HepG2 (cell line): ENCODE data around the gene SVOPL. TPM values are rescaled to one million over a fixed set of nuclear protein-coding genes. Genes with fewer than 3 reads are reported as not detected.

Experiments used
- CSRNP1 ChIP-seq: sonication (generic); formaldehyde crosslinking; IDR thresholded peaks from 2 replicates; pipeline ENCODE4 v1.8.1; 2023; ENCODE audit warnings: mild to moderate bottlenecking, missing genetic modification reagents
- EEA1 ChIP-seq: sonication (generic); formaldehyde crosslinking; IDR thresholded peaks from 2 replicates; pipeline ENCODE4 v1.5.1; 2020; ENCODE audit warnings: mild to moderate bottlenecking, missing genetic modification reagents, borderline replicate concordance
- KDM1A ChIP-seq: IDR thresholded peaks from 2 replicates; pipeline ENCODE4 v1.6.1; 2016; ENCODE audit warnings: missing compliant biosample characterization
- NBN ChIP-seq: fragments of 450-650 bp; conservative IDR thresholded peaks from 2 replicates; pipeline ENCODE4 v1.6.1; 2017
- POLR2G ChIP-seq: fragments of 200-400 bp; formaldehyde crosslinking; IDR thresholded peaks from 2 replicates; pipeline ENCODE4 v1.6.1; 2018; ENCODE audit warnings: mild to moderate bottlenecking, low read depth, low read length, moderate library complexity
- YEATS2 ChIP-seq: sonication (generic); formaldehyde crosslinking; IDR thresholded peaks from 2 replicates; pipeline ENCODE4 v1.4.0; 2020; ENCODE audit warnings: missing genetic modification reagents, borderline replicate concordance
- ZZZ3 ChIP-seq: sonication (generic); formaldehyde crosslinking; IDR thresholded peaks from 2 replicates; pipeline ENCODE4 v1.4.0; 2020; ENCODE audit warnings: missing genetic modification reagents, mild to moderate bottlenecking, borderline replicate concordance
- polyA plus RNA-seq, 8 experiments: library from polyadenylated mRNA; depleted of rRNA in 3 of 8; stranded (reverse) in 7 of 8; unstranded in 1 of 8; fragments of >200 nt; fragmentation: Illumina TruSeq in 4 of 8; extraction: Trizol in 4 of 8; gene quantifications; 2 replicates each; pipeline versions ENCODE4 v1.2.1 to v1.2.3, GENCODE V29; 2011 to 2016; ENCODE audit warnings: low read depth in 4 of 8, missing spikeins in 1 of 8, mixed read lengths in 1 of 8; ENCODE audit not compliant: insufficient read depth in 1 of 8
- total RNA-seq, 5 experiments: library from RNA; depleted of rRNA; stranded (reverse); fragments of >200 nt; fragmentation: Illumina TruSeq; extraction: Trizol; gene quantifications; 2 replicates each; pipeline ENCODE4 v1.2.3, GENCODE V29; 2016; ENCODE audit warnings: low read depth in 1 of 5
- TF ChIP-seq, protein P1 (sequence below): sonication (generic); formaldehyde crosslinking; conservative IDR thresholded peaks from 2 replicates; pipeline ENCODE4 v1.4.0; 2020; ENCODE audit warnings: missing genetic modification reagents
- TF ChIP-seq, protein P2 (sequence below): sonication (generic); formaldehyde crosslinking; IDR thresholded peaks from 2 replicates; pipeline ENCODE4 v1.4.0; 2020; ENCODE audit warnings: missing genetic modification reagents, borderline replicate concordance

The SVOPL gene
- total and polyA plus RNA-seq, 2 of the 13 experiments (the other 11 are each of a cell fraction or from before 2014, with no cell fraction given) = not detected

- TF ChIP-seq, protein P1, sequence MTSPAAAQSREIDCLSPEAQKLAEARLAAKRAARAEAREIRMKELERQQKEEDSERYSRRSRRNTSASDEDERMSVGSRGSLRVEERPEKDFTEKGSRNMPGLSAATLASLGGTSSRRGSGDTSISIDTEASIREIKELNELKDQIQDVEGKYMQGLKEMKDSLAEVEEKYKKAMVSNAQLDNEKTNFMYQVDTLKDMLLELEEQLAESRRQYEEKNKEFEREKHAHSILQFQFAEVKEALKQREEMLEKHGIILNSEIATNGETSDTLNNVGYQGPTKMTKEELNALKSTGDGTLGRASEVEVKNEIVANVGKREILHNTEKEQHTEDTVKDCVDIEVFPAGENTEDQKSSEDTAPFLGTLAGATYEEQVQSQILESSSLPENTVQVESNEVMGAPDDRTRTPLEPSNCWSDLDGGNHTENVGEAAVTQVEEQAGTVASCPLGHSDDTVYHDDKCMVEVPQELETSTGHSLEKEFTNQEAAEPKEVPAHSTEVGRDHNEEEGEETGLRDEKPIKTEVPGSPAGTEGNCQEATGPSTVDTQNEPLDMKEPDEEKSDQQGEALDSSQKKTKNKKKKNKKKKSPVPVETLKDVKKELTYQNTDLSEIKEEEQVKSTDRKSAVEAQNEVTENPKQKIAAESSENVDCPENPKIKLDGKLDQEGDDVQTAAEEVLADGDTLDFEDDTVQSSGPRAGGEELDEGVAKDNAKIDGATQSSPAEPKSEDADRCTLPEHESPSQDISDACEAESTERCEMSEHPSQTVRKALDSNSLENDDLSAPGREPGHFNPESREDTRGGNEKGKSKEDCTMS = no peak
- TF ChIP-seq YEATS2 (CRISPR knock-in tag) (no peak), KDM1A (no peak), NBN (no peak), ZZZ3 (no peak), POLR2G (0 out of 2 replicates have a peak, but pooled peaks have one; percentile 37), CSRNP1 (CRISPR knock-in tag) (no peak), EEA1 (CRISPR knock-in tag) (no peak)
- TF ChIP-seq, protein P2, sequence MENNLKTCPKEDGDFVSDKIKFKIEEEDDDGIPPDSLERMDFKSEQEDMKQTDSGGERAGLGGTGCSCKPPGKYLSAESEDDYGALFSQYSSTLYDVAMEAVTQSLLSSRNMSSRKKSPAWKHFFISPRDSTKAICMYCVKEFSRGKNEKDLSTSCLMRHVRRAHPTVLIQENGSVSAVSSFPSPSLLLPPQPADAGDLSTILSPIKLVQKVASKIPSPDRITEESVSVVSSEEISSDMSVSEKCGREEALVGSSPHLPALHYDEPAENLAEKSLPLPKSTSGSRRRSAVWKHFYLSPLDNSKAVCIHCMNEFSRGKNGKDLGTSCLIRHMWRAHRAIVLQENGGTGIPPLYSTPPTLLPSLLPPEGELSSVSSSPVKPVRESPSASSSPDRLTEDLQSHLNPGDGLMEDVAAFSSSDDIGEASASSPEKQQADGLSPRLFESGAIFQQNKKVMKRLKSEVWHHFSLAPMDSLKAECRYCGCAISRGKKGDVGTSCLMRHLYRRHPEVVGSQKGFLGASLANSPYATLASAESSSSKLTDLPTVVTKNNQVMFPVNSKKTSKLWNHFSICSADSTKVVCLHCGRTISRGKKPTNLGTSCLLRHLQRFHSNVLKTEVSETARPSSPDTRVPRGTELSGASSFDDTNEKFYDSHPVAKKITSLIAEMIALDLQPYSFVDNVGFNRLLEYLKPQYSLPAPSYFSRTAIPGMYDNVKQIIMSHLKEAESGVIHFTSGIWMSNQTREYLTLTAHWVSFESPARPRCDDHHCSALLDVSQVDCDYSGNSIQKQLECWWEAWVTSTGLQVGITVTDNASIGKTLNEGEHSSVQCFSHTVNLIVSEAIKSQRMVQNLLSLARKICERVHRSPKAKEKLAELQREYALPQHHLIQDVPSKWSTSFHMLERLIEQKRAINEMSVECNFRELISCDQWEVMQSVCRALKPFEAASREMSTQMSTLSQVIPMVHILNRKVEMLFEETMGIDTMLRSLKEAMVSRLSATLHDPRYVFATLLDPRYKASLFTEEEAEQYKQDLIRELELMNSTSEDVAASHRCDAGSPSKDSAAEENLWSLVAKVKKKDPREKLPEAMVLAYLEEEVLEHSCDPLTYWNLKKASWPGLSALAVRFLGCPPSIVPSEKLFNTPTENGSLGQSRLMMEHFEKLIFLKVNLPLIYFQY (CRISPR knock-in tag) = no peak
- TF ChIP-seq, all 625 proteins: peak for 4
Observed at GRCh38 chr7:138559448-138559847, 141.7 kb downstream of the SVOPL start (continued).
